T-helper 2 cell treated with Interferon-gamma antibody and Interleukin-4, amounts not matched to agents 100 ng/mL and 5 ng/mL, for 36 hours (primary cell): ENCODE measurements around the gene ABHD17A. TPM values are rescaled to one million over a fixed set of nuclear protein-coding genes. Genes with fewer than 3 reads are reported as not detected.
"Not testable (repeated sequence)": the region's sequence is repeated elsewhere in the genome, so short reads cannot be mapped to it uniquely, and the experiment has no call there.

ENCODE experiments used
- intact Hi-C: fragments of 100-400 bp; cut with micrococcal nuclease; formaldehyde crosslinking; loops from one replicate; pipeline ENCODE4 v1.15.1; 2023
- total RNA-seq: library from RNA; stranded (reverse); gene quantifications from 2 replicates; pipeline ENCODE4 v1.2.3, GENCODE V29; 2022

ABHD17A gene
- total RNA-seq, 1 donor from 2014 or later: 126 TPM

DNA sequence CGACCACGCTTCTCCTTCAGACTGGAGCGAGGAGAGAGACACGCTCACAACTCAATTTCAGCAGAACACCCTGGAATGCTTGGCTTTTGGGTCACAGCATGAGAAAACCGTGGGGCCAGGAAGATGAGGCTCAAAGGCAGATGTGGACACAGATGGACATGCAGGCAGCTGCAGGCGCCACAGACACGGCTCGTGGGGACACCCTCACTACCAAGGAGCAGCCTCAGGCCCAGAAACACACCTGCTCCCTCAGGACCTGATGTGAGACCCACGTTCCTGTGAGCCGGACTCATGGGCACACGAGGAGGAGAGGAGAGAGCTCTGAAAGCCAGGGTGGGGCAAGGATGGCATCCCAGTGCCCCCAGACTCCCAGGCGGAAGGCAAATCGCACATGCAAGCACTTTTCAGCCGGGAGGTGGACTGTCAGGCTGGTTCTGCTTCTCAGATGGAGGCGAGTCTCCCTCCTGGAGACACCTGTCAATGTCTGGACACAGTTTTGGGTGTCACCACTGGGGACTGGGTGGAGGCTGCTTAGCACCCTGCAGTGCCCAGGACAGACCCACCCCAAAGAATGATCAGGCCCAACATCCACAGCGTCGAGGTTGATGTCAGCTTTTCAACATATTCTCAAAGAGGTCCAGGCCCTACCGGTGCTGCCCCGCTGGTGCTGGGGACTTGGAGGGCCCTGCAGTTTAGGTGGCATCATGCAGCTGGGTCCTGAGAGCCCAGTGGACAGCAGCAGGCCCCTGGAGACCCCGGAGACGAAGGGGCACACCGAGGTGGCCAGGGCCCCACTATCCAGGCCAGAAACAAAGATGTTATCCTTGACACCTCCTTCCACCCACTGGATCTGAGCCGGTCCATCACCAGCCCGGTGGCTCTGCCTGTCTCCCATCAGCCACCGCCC lies 2.3 kb downstream of the ABHD17A start:
- intact Hi-C loops: loop anchor here (2.0 to 10.0 kb wide), 2 partner anchors 18 to 212 kb away; partner anchors contain the start of genes IZUMO4 and MOB3A

DNA sequence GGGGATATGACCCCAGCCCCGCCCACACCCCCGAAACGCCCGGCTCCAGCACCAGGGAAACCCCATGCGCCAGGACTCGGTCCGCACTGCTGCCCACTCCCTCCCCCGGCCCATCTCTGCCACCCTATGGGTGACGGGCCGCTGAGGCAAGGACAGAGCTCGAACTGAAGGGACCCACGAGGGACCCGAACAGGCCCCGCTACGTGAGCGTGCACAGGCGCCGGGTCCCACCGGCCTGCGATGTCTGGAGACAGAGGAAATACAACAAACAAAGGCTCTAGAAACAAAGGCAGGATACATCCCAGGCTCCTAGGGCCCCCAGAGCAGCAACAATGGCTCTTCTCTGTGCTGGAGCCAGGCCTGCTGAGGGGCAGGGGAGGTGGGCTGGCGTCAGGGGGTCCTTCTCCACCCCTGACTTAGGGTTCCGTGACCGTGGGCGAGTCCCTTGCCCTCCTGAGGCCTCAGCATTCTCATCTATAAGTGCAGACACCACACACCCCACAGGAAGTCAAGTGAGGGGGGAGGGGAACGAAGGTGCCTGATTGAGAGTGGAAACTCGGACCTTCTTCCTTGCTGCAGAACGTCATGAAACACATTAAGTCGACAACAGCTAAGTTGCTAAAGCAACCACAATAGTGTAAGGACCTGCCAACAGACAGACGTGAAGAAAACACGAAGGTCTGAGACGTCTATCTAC lies 3.1 kb downstream of the ABHD17A start:
- intact Hi-C loops: loop anchor here (2.0 to 10.0 kb wide), 2 partner anchors 17 to 213 kb away; partner anchors contain the start of genes IZUMO4 and MOB3A

DNA sequence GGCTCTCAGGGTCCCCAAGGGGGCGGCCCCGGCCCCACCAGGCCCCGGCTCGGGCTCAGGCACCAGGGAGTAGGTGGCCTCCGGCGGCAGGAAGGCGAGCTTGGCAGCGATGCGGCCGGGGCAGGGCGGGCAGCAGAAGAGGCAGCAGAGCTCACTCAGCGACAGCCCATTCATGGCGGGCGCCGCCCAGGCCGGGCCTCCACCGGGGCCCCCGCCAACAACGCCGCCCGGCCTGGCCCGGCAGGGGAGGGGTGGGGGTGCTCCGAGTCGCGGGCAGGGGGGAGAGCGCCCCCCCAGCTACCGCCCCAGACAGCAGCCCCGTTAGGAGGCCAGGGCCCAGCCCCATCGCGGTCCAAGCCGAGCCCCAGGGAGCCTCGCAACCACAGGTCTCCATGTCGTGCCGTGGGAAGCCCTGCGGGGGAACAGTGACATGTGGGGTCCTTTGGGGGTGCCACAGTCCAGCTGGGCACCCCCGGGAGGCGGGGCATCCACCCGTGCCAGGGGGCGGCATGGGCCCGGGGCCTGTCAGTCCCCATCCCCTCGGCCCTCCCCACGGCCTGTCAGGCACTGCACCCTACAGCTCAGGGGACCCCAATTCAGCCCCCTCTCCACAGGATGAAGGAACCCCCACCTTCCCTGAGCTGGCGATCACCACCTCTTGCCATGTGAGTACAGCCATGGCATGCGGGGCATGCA lies 3.8 kb downstream of the ABHD17A start:
- intact Hi-C loops: loop anchor here (2.0 to 10.0 kb wide), 2 partner anchors 17 to 213 kb away; partner anchors contain the start of genes IZUMO4 and MOB3A

DNA sequence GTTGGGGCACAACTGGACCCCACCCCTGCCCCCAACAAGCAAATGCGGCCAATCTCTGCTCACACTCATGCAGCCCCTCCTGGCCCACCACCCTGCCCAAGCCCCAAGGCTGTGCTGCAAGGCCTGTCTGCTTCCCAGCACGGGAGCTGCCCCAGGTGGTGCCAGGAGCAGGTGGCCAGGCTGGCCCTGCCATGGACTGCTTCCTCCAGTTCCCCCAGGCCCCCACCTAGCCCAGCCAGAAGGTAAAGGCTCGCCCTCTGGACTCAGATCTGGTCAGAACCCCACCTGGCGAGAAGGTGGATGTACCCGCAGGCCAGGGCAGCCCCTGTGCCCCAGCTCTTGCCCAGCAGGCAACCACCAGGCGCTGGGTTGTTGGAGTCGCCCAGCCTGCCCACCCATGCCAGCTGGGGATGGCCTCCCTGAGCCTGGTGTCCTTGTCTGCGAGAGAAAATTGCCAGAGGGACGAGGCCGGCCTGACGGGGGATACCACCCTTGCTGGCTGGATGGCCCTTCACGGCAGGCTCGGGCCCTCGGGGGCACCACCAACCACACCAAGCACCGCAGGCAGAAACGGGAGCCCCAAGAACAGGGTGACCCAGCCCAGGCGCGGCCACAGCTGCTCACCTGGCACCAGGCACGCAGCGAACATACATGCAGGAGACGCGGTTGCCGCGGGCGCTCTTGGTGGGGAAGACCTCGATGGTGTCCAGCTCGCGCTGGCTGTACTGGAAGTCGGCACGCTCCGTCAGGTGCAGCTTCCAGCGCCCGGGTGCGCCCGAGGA lies 4.5 kb downstream of the ABHD17A start:
- intact Hi-C loops: loop anchor here (10.0 kb wide), 1 partner anchor 214 kb away; the partner anchor contains the start of genes IZUMO4 and MOB3A

DNA sequence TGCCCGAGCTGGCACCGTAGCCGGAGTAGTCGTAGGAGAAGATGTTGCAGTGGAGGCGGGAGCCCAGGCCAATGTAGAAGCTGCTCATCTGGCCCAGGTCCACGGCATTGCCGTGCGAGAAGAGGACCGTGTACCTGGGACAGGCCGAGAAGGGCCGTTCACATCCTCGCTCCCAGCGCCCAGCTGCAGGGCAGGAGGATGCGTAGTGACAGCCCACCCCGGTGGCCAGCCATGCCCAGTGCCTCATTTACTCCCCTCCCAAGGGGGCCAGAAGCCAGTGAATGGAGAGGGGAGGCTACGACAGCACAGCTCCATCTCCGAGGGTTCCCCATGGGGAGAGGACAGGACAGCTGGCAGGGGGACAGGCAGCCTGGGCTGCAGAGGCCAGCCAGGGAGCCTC lies 5.3 kb downstream of the ABHD17A start:
- intact Hi-C loops: loop anchor here (10.0 kb wide), 1 partner anchor 215 kb away; the partner anchor contains the start of genes IZUMO4 and MOB3A

DNA sequence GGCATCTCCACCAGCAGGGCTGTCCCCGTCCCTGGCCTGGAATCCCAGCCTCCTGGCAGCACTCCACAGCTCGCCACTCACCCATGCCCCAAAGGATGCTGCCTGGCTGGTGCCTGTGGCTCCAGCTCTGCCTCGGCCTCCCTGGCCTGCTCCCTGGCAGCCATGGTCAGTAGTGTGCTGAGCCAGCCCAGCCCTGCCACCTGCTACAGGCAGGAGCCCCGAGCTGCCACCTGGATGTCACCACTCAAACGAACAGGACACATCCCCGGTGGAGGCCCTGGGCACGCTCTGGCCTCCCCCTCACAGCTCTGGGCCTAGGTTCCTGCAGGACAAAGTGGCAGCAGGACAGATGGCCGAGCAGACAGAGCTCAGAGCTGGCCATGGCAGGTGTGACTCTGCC lies 6.7 kb downstream of the ABHD17A start:
- intact Hi-C loops: not testable (repeated sequence)

DNA sequence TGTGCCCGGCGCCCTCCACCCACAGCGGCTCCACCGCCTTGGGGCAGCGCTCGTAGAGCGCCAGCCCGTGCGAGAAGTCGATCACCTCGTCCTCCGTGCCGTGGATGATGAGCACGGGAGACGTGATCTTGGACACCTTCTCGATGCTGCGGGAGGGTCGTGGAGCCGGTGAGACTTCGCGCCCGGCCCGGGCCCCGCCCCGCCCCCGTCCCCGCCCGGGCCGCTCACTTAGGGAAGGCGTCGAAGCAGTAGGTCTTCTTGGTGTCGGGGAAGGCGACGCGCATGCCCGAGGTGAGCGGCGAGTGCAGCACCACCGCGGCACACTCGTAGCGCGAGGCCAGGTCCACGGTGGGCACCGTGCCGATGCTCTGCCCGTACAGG lies 8.0 kb downstream of the ABHD17A start:
- intact Hi-C loops: not testable (repeated sequence)

DNA sequence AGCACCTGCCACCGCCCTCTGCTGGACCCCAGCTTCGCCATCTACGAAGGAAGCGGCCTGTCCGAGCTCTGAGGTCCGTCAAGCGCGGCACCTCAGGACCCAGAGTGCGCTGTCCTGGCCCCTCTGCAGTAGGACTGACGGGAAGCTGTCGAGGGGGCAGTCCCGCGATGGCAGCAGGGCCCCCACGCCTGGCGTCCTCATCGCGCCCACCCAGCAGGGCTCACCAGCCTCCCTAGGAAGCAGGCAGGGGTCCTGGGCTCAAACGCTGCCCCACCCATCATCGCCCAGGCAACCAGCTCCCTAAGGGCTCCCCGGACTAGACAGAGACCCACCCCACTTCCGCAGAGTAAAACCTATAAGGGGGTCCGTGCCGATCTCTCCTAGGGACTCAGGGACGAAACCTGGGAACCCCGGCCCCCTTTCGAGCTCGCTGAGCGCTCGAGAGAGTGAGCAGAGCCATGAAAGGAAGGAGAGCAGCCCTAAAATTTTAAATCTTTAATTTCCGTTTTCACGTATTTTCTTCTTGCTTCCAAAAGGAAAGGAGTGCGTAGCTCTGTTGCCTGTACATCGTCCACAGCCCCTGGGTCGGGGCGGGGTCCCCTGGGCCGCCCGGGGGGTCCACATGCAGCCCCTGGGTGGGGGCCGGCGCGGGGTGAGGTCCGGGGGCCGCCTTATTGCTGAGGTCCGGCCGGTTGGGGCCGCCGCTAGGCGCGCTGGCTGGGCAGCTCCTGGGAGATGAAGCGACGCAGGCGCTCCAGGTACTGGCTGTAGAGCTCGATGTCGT lies 8.6 kb downstream of the ABHD17A start:
- intact Hi-C loops: loop anchor here (1.0 kb wide), 1 partner anchor 8 kb away; no protein-coding TSS in a partner anchor

DNA sequence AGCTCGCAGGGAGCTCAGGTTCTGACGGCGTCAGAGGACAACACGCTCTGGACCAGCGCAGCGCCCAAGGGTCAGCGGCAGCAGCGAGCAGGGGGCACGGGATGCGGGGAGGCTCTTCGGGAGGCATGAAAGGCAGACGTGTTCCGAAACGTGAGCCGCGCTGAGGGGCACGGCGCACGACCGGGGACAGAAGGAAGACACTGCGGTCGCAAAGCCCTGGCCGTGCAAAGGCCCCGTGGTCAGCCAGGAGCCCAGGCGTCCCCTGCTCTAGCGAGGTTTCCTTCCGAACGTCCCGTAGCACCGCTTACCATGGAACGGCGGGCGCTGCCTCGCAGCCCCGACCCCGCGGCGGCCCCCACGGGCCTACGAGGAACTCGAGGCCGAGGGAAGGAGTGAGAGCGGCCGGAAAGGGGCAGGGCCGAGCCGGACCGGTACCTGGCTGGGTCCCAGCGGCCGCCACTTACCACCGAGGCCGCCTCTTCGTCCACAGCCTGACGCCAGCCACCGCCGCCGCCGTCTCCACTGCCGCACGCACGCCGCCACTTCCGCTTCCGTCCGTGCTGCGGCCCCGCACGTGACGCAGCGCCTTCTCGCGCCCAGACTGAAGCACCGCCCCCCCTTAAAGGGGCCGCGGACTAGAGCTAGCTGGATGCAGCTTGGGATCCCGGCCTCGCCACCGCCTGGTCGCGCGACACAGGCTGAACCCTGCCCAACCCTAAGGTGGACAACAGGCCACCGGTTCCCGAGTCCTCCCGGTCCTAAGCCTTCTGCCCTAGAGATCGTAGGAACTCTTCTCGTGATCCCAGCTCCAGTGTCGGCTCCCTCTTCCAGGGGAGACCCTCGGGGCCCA lies 9.4 kb downstream of the ABHD17A start:
- intact Hi-C loops: loop anchor here (1.0 kb wide), 1 partner anchor 8 kb away; no protein-coding TSS in a partner anchor

DNA sequence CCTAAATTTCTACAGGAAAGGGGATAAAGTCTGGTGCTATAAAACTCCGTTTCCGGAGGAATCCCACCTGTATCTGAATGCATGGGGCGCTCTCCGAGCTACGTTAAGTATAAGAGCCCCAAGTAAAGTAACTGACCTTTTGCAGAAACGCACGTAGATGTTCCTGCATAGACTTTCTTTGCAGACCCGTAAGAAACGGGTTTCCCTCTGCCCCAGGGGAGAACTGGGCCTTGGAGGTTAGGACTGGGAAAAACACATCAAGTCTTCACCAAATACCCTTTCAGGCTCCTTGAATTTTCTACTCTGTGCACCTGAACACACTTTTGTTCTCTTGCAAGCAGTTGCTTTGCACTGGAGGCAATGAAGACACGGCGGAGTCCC lies 10.0 kb downstream of the ABHD17A start:
- intact Hi-C loops: not testable (repeated sequence)

DNA sequence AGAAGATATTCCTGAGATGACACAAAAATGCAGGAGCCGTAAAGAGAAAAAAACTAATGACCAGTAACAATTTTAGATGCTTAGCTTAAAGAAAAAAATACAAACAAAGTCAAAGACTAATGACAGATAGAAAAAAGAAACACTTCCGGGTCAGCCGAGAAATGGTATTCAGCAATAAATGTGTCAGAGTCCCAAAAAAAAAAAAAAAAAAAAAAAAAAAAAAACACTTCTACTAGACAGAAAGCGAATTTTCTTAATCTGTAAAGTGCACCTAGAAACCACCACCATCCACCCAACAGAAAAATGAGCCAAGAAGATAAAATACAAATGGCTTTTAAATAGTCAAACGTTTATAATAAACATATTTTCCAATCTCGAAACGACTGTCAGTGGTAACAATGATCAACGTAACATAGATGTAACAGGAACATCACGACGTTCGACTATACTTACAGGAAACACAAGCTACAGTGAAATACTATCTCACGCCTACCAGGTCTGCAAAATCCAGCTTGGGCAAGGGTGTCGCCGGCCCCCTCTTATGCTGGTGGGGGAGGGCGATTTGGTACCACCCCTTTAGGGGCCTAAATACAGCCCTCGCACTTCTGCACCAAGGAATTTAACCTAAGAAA lies 10.6 kb downstream of the ABHD17A start:
- intact Hi-C loops: no loop called here

DNA sequence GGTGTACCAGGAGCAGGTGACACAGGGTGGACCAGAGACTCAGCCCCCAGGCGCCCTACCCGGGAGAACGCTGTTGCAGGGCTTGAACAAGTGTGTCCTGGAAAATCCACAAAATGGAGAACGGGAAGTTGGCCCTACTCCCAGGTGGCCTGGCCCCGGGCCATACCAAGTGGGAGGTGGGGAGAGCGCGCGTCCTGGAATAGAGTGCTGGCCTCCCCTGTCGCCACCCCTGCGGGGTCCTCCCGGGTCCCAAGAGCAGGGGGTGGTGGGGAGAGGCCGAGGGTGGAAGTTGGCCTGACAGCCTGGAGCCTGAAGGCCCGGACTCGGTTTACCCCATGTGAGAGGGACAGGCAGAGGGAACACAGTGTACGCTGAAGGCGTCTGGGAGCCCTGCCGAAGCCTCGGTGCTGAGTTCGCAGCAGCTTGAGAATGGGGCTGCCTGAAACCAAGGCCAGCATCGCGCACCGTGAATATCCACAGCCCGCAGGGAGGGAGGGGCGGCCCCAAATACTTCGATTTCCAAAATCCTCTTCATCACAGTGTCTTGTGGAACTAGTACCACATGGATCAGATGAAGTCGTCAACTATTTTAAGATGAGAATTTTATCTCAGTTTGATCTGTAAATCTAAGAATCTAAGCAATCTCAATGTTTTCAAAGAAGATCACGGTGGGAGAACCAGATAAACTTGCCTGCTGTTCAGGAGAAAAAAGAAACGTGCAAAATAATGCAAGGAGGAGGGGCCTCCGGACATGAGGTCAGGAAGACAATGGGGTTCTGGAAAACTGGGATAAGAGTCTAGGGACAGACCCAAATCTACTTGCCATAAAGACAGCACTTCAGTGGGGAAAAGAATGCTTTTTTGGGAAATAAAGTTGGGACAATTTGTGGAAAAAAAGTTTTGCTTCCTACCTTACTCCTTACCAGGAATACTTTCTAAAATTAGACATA lies 11.5 kb downstream of the ABHD17A start:
- intact Hi-C loops: no loop called here

DNA sequence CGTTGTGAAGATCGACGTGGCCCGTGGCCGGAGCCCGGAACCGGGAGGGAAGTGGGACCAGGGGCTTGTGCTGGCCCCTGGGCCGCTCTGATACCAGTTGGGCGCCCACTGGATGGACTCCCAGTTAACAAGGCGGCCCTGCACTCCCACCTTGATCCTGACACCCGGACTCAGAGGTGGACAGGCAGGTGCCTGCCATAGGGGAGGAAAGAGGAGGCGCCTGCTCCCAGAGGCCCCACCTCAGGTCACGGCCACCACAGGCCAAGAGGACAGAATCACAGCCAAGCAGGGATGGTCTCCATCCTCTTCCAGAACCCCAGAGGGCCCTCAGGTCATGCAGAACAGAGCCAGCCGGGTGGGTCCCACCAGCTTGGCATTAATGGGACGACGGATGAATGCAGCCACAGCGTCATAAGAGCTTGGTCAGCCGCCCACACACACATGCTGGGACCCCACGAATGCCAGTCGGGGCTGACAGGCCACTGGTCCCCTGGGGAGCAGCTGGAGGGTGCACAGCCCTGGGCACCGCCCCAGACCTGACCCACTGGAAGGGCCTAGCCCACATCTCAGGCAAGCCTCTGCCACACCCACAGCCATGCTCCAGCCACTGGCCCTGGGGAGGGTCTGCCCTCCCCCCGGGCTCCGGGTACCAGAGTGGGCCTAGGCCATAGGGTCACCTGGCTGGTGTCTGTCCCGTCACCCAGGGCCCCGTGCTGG lies 12.3 kb downstream of the ABHD17A start:
- intact Hi-C loops: no loop called here

DNA sequence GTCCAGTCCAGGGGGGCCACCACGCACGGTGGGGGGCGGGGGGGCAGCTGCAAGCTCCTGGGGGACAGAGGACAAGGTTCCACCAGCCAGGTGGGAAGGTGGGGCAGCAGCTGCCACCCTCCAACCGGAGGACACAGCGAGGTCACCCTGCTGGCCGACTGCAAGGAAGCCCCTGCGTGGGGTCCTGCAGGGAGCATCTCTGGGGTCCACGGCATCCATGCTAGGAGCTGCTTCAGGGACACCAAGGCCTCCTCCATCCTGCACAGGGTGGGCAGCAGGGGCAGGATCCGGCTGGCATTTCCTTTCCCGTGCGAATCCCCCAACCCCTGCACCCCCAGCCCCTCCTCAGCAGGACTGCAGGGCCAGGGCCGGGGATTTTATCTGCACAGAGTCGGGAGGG lies 13.7 kb downstream of the ABHD17A start:
- intact Hi-C loops: no loop called here

DNA sequence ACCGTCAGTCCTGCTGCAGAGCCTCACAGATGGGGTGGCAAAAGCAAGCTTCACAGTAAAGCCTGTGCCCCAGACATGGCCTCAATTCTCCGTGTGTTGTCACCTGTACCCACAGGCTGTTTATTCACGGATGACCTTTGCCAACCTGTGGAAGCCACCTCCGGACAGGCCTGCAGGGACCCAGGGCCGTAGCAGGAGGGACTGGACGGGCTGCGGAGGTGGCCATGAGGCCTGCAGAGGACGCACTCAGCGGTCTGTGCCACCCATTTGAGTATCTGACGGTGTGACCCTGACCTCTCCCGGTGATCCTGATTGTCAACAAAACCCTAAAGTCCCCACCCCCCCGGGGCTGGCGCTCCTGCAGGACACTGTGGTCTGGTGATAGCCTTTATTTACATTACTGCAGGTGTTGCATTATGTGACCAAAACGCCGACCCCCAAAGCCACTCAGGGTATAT lies 14.1 kb downstream of the ABHD17A start:
- intact Hi-C loops: no loop called here

DNA sequence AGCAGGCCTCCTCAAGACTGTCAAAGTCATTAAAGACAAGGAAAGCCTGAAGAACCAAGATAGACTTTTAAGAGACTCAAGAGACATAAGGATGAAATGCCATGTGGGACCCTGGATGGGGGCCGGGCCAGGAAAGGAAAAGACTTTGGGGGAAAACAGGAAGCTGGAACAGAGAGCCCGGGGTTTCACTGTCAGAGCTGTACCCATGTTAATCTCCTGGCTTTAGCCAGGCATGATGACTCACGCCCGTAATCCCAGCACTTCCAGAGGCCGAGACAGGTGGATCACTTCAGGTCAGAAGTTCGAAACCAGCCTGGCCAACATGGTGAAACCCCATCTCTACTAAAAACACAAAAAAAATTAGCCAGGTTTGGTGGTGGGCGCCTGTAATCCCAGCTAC lies 16.3 kb downstream of the ABHD17A start:
- intact Hi-C loops: no loop called here

DNA sequence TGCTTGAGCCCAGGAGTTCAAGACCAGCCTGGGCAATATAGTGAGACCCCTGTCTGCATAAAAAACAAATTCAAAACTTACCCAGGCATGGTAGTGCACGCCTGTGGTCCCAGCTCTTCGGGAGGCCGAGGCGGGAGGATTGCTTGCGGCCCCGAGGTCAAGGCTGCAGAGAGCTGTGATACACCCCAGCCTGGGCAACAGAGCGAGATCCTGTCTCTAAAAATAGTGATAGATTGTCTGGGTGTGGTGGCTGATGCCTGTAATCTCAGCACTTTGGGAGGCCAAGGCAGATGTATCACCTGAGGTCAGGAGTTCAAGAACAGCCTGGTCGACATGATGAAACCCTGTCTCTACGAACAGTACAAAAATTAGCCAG lies 18.0 kb downstream of the ABHD17A start:
- intact Hi-C loops: no loop called here
